ENCODE measurements around the gene TPCN1. TPM values are rescaled to one million over a fixed set of nuclear protein-coding genes. Genes with fewer than 3 reads are reported as not detected.
A peak's percentile ranks its signal among the peaks of the same experiment; 100 is the strongest.

The TPCN1 gene
- polyA plus RNA-seq, 1 of the 3 experiments (the other 2 are of a cell fraction), result 15.7 TPM

DNA sequence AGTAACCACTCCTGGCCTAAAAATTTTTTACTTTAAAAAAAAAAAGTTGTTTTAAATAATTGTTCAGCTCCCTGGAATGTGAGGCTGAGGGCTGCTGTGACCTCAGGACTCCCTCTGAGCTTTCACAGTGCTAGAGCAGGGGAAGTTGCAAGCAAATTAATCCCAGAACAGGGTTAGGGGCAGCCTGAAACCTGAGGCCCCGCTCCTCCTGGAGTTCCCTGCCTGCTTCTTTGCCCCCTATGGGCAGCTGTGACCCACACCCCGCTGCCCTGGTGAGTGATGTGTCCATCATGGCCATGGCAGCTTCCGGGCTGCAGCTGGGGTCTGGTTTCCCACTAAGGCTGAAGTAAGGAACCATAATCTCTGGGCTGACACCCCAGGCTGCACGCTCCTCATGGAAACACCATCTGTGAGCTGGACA is 26.3 kb upstream of the TPCN1 start (continued):
- TF ChIP-seq NRF1 (IDR thresholded peaks at IDR 0.05; ENCODE audit: low read depth, low read length) (no peak), EZH2phosphoT487 (IDR thresholded peaks at IDR 0.05; ENCODE audit: borderline replicate concordance, low read depth) (no peak), EP300 (IDR thresholded peaks at IDR 0.05; ENCODE audit: borderline replicate concordance in 1 of 2, low read depth in 1 of 2, low read length in 1 of 2) (no peak), CHD2 (IDR thresholded peaks at IDR 0.05; ENCODE audit: low read length, partially characterized antibody) (no peak), FOXJ3 (CRISPR knock-in tag; IDR thresholded peaks at IDR 0.05) (no peak), TCF12 (IDR thresholded peaks at IDR 0.05) (peak; percentile 71), GATA2 (CRISPR knock-in tag; IDR thresholded peaks at IDR 0.05) (no peak), FOSL2 (IDR thresholded peaks at IDR 0.05; ENCODE audit: borderline replicate concordance, low read depth) (peak; percentile 33; the same call in 1 of the 2 replicates), TEAD4 (IDR thresholded peaks at IDR 0.05; ENCODE audit: borderline replicate concordance, insufficient read depth) (0 out of 2 replicates have a peak, but pooled peaks have one; percentile 11), TAF1 (IDR thresholded peaks at IDR 0.05; ENCODE audit: borderline replicate concordance, low read depth, low read length) (no peak), RAD21 (IDR thresholded peaks at IDR 0.05; ENCODE audit: low read length) (no peak), GABPA (IDR thresholded peaks at IDR 0.05; ENCODE audit: low read depth) (no peak), PBX3 (IDR thresholded peaks at IDR 0.05) (peak; percentile 62), MEF2A (IDR thresholded peaks at IDR 0.05; ENCODE audit: borderline replicate concordance, low read depth) (no peak), USF2 (IDR thresholded peaks at IDR 0.05; ENCODE audit: borderline replicate concordance, low read depth, low read length) (no peak), YY1 (IDR thresholded peaks at IDR 0.05; ENCODE audit: low read depth) (no peak)
- TF ChIP-seq, protein P1, sequence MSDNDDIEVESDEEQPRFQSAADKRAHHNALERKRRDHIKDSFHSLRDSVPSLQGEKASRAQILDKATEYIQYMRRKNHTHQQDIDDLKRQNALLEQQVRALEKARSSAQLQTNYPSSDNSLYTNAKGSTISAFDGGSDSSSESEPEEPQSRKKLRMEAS (IDR thresholded peaks at IDR 0.05; ENCODE audit: low read depth), result no peak

DNA sequence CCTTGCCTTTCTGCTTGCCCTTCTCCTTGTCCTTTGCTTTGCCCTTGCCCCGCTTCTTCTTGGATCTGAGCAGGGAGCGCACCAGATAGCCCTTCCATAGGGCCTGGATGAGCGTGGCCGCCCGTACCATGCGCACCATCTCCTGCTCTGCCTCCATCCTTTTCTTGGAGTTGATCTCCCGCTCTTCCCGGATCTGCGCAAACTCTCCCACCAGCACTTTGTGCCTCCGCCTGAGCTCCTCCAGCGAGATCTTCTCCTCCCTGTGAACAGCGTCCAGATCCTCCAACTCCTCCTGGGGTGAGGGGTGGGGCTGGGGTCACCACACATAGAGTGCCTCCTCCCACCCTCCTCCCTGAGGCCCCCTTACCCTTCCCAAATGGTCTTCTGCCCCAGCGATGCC is 25.7 kb upstream of the TPCN1 start:
- peaks cover 3% of the 10 kb centered on the region; the same call in 1 of the 2 replicates for H3K79me2 ChIP-seq (ENCODE audit: insufficient read depth)
- peaks cover 9 to 28% of the 10 kb centered on the region in 2 experiments; a peak in 3 of 4 replicates for H3K4me1 ChIP-seq (ENCODE audit: control insufficient read depth in 1 of 2, insufficient read depth in 2 of 2, low read depth in 1 of 2, low read length in 1 of 2)
- no peak for TF ChIP-seq SMC3 (IDR thresholded peaks at IDR 0.05; ENCODE audit: low read depth, low read length)
- no peak for TF ChIP-seq USF2 (IDR thresholded peaks at IDR 0.05; ENCODE audit: borderline replicate concordance, low read depth, low read length)
- no peak for TF ChIP-seq FOXJ3 (CRISPR knock-in tag; IDR thresholded peaks at IDR 0.05)
- no peak for TF ChIP-seq RFX5 (IDR thresholded peaks at IDR 0.05; ENCODE audit: low read length)
- no peak for TF ChIP-seq EZH2phosphoT487 (IDR thresholded peaks at IDR 0.05; ENCODE audit: borderline replicate concordance, low read depth)
- no peak for TF ChIP-seq YY1 (IDR thresholded peaks at IDR 0.05; ENCODE audit: low read depth)
- TF ChIP-seq, protein P1 (IDR thresholded peaks at IDR 0.05; ENCODE audit: low read depth), result no peak
- TF ChIP-seq PBX3 (IDR thresholded peaks at IDR 0.05), result no peak
- TF ChIP-seq SIN3A (IDR thresholded peaks at IDR 0.05; ENCODE audit: borderline replicate concordance, low read depth, low read length), result no peak
- TF ChIP-seq FOSL2 (IDR thresholded peaks at IDR 0.05; ENCODE audit: borderline replicate concordance, low read depth), result no peak
- TF ChIP-seq RAD21 (IDR thresholded peaks at IDR 0.05; ENCODE audit: low read length), result no peak
- no peak for TF ChIP-seq GABPA (IDR thresholded peaks at IDR 0.05; ENCODE audit: low read depth)
- no peak for TF ChIP-seq FOXM1 (IDR thresholded peaks at IDR 0.05; ENCODE audit: low read depth)
- no peak for TF ChIP-seq TEAD4 (IDR thresholded peaks at IDR 0.05; ENCODE audit: borderline replicate concordance, insufficient read depth)
- TF ChIP-seq MXI1 (IDR thresholded peaks at IDR 0.05; ENCODE audit: low read depth, low read length), result no peak
- no peak for TF ChIP-seq ELF1 (IDR thresholded peaks at IDR 0.05)
- no peak for TF ChIP-seq MEF2A (IDR thresholded peaks at IDR 0.05; ENCODE audit: borderline replicate concordance, low read depth)
- TF ChIP-seq GATA2 (CRISPR knock-in tag; IDR thresholded peaks at IDR 0.05), result no peak
- no peak for TF ChIP-seq POLR2AphosphoS5 (IDR thresholded peaks at IDR 0.05; ENCODE audit: low read depth, low read length)
- TF ChIP-seq JUND (IDR thresholded peaks at IDR 0.05), result no peak
- 0 out of 2 replicates have a peak overlapping the region, but pooled peaks have one; percentile 71 for H3K4me2 ChIP-seq
- H3K9me3 ChIP-seq, result no peaks in the 10 kb centered on the region
- 95% methylated on average over 13 of the region's 13 CpGs for WGBS (ENCODE audit: low lambda C conversion rate)
- ChIA-PET CTCF (interaction anchor here (0.8 to 4.5 kb wide), 6 partner anchors 10 to 278 kb away, joined by 3 to 42 read pairs (median 4); partner anchors contain the start of genes PLBD2, RITA1 and SDSL), POLR2A (no interaction called here)
- H4K20me1 ChIP-seq (ENCODE audit: insufficient read depth), result no peaks in the 10 kb centered on the region
- no peak overlapping the region for H3K9ac ChIP-seq
- DNase-seq, result no peak
- H3K9me2 ChIP-seq, result no peaks in the 10 kb centered on the region
- H3K4me3 ChIP-seq (ENCODE audit: low read depth in 2 of 2, low read length in 1 of 2), result no peak overlapping the region
- H2AFZ ChIP-seq (ENCODE audit: low read depth), result no peak overlapping the region
- H3K27me3 ChIP-seq (ENCODE audit: insufficient read depth), result no peaks in the 10 kb centered on the region
- H3K27ac ChIP-seq (ENCODE audit: low read depth in 2 of 2, low read length in 1 of 2), result peak overlapping the region; percentile 48 to 93; a peak in 3 of 4 replicates
- peaks cover 32% of the 10 kb centered on the region for H3F3A ChIP-seq (replicated peaks; ENCODE audit: insufficient read depth)
- H3K36me3 ChIP-seq (replicated peaks in 1 of 2; ENCODE audit: control insufficient read depth in 1 of 2, insufficient read depth in 2 of 2, low read length in 1 of 2), result peaks cover 8 to 9% of the 10 kb centered on the region in 2 experiments
